Heart right ventricle (tissue), 16 donors: Measurements from ENCODE around the gene TEX2. TPM values are rescaled to one million over a fixed set of nuclear protein-coding genes. Genes with fewer than 3 reads are reported as not detected.

Source experiments
- ATAC-seq, 8 donors: fragments of 200-7000 bp; cut with Tn5 transposase; one replicate each; pipeline ENCODE4 v1.9.1; 2020; ENCODE audit warnings: mild to moderate bottlenecking in 8 of 8, moderate library complexity in 8 of 8, moderate number of reproducible peaks in 1 of 8
- DNase-seq, 2 donors: peaks; one replicate each; pipeline ENCODE4 v3.0.0-alpha.2; 2020
- H3K27ac ChIP-seq, 10 donors: fragments of 200-600 bp; sonication (generic) in 2 of 10; one replicate each; pipeline versions ENCODE4 v1.5.0 to v1.8.0; 2020 to 2022; ENCODE audit warnings: mild to moderate bottlenecking in 3 of 10
- H3K27me3 ChIP-seq, 7 donors: fragments of 200-600 bp; one replicate each; pipeline ENCODE4 v1.8.0; 2021 to 2022; ENCODE audit warnings: mild to moderate bottlenecking in 2 of 7
- H3K36me3 ChIP-seq, 9 donors: fragments of 200-600 bp; sonication (generic) in 1 of 9; one replicate each; pipeline versions ENCODE4 v1.5.0 to v1.8.0; 2020 to 2022; ENCODE audit warnings: mild to moderate bottlenecking in 2 of 9
- H3K4me1 ChIP-seq, 9 donors: fragments of 200-600 bp; sonication (generic) in 1 of 9; one replicate each; pipeline versions ENCODE4 v1.5.0 to v1.8.0; 2020 to 2022; ENCODE audit warnings: mild to moderate bottlenecking in 4 of 9
- H3K4me3 ChIP-seq, 10 donors: fragments of 200-600 bp; sonication (generic) in 2 of 10; one replicate each; pipeline versions ENCODE4 v1.5.0 to v1.8.0; 2020 to 2022; ENCODE audit warnings: mild to moderate bottlenecking in 7 of 10, moderate library complexity in 2 of 10
- H3K9me3 ChIP-seq, 11 donors: fragments of 200-600 bp in 10 of 11; sonication (generic) in 2 of 11; one replicate each; pipeline versions ENCODE4 v1.5.0 to v1.8.0; 2013 to 2022; ENCODE audit warnings: mild to moderate bottlenecking in 2 of 11, control low read depth in 1 of 11, moderate library complexity in 1 of 11
- WGBS, 2 donors: extraction: QIAGEN DNeasy Blood & Tissue Kit; methylation state at CpG; one replicate each; pipeline ENCODE4 v1.1.7; 2013; ENCODE audit warnings: inconsistent platforms in 1 of 2; 5-methylcytosine and 5-hydroxymethylcytosine counted together
- intact Hi-C, 10 donors: fragments of 100-400 bp; cut with DNase I; formaldehyde crosslinking; loops; one replicate each; pipeline versions ENCODE4 v1.11.1 to v1.14.2; 2022
- polyA plus RNA-seq, 2 donors: library from polyadenylated mRNA; stranded (reverse); fragments of 200-250 nt; gene quantifications; one replicate each; pipeline ENCODE4 v1.2.3, GENCODE V29; 2013
- total RNA-seq, 10 donors: library from RNA; stranded (reverse); fragmentation: NEBNext Ultra II Directional in 3 of 10; extraction: Animal tissue kit (Norgen Biotek cat#: 25700) in 3 of 10; gene quantifications; one replicate each; pipeline versions ENCODE4 v1.2.1 to v1.2.4, GENCODE V29; 2021 to 2023
- TF ChIP-seq, protein P1 (sequence below), 9 donors: fragments of 200-600 bp; sonication (generic) in 2 of 9; IDR thresholded peaks; one replicate each; pipeline versions ENCODE4 v1.5.0 to v1.8.0; 2021 to 2022; ENCODE audit warnings: antibody characterized with exemption in 9 of 9, mild to moderate bottlenecking in 5 of 9, moderate library complexity in 1 of 9
- donor health status: Arrhythmogenic right ventricular cardiomyopathy.
- donor health status: ischemic (EF 13 %, LVEDD 7.1; RV severe dilation, severe dysfunction).
- donor health status: healthy with polysubstance abuse.
- donor health status: DM: no; HTN: yes; CAD: no.
- donor health status: DM: no; HTN: no; CAD: no.
- donor health status: ischemic (EF 25% LVEDD 6.9; RV normal size, moderate dysfunction).
- donor health status: ischemic (EF 25% LVEDD 5.7; RV mildly dilated, moderate dysfunction).
- donor health status: healthy.
- donor health status: DM: yes; HTN: yes; CAD: no.
- donor health status: Ischemic cardiomyopathy.
- donor health status: ischemic (EF 35%, LVEDD 5.7; RV mildly dilated, moderate dysfunction).
- donor health status: nonischemic (EF 11% LVEDD 7.7; RV severe dilation, severe dysfunction).
- donor health status: DM: yes; HTN: yes; CAD: no.
- donor health status: PGD.
- donor health status: ischemic (EF 29% LVEDD 5.4; RV normal size, mild dysfunction).
- donor health status: nonischemic (EF 23%, LVEDD 6.1; RV moderate dilation, normal function).

Gene TEX2
- total and polyA plus RNA-seq, 12 donors, result 15.9 to 60.5 (median 54.5) TPM

GRCh38 chr17:64160378-64160777, 102.7 kb downstream of the TEX2 start:
- H3K9me3 ChIP-seq, result no peaks in the 10 kb centered on the region
- peaks cover 0 to 37% (median 8%) of the 10 kb centered on the region in 9 donors for H3K36me3 ChIP-seq
- ATAC-seq, result no peak
- H3K27ac ChIP-seq, result peak overlapping the region in 1 of 10 donors; percentile 92
- WGBS, 2 donors, result 95 to 99% methylated on average over 4 of the region's 4 CpGs
- TF ChIP-seq, protein P1, sequence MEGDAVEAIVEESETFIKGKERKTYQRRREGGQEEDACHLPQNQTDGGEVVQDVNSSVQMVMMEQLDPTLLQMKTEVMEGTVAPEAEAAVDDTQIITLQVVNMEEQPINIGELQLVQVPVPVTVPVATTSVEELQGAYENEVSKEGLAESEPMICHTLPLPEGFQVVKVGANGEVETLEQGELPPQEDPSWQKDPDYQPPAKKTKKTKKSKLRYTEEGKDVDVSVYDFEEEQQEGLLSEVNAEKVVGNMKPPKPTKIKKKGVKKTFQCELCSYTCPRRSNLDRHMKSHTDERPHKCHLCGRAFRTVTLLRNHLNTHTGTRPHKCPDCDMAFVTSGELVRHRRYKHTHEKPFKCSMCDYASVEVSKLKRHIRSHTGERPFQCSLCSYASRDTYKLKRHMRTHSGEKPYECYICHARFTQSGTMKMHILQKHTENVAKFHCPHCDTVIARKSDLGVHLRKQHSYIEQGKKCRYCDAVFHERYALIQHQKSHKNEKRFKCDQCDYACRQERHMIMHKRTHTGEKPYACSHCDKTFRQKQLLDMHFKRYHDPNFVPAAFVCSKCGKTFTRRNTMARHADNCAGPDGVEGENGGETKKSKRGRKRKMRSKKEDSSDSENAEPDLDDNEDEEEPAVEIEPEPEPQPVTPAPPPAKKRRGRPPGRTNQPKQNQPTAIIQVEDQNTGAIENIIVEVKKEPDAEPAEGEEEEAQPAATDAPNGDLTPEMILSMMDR (IDR thresholded peaks at IDR 0.05), result no peak
- H3K4me3 ChIP-seq, result no peak overlapping the region
- peaks cover 19 to 56% (median 50%) of the 10 kb centered on the region in 9 donors for H3K4me1 ChIP-seq
- DNase-seq, result no peak
- H3K27me3 ChIP-seq, result no peaks in the 10 kb centered on the region
- intact Hi-C loops, result no loop called here

DNA sequence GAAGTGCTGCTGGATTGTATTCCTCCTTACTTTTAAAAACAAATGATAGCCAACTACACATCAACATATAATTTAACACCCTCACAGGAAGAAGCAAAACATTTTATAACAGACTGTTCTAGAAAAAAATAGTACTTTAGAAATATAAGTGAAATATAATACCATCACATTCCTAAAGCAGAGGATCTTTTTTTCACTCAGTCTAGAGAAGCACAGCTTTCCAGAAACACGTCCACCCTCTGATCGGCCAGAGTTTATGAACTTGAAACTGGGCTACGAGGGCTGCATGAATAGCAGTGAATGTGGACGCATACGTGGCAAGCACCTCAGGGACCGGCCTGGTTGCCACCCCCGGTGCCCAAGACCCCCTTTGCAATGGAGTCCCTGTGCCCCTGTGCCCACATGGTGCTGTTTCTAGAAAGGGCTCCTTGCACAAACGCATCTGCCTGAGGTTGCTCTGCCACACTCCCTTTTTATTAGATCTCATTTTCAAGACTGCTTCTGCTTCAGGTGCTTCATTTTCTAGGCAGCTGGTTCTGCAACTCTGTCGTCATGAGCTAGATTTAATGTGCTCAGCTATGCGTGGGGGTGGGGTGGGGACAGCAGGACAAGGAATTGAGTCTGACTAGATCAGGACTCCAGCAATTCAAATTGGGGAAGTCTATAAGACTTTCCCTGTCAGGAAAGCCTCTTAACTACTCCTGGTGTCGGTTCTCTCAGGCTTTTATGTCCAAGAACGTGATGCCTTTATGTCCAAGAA, 104.0 kb downstream of the TEX2 start:
- Histone ChIP-seq H3K27me3 (no peaks in the 10 kb centered on the region), H3K9me3 (no peaks in the 10 kb centered on the region), H3K4me3 (no peak overlapping the region), H3K4me1 (peaks cover 31 to 59% (median 53%) of the 10 kb centered on the region in 9 donors), H3K27ac (peak overlapping the region in 8 of 10 donors; percentile 10 to 95 (median 66)), H3K36me3 (peaks cover 0 to 35% (median 6%) of the 10 kb centered on the region in 9 donors)
- ATAC-seq, result no peak
- TF ChIP-seq, protein P1 (IDR thresholded peaks at IDR 0.05), result no peak
- 77 to 80% methylated on average over 12 of the region's 12 CpGs for WGBS, 2 donors
- no peak for DNase-seq
- intact Hi-C loops, result loop anchor here in 4 of 10 donors (5.0 to 10.0 kb wide), 4 partner anchors 56 to 118 kb away; partner anchors contain the start of gene TEX2 (in 3 of the 4)

- ATAC-seq, result no peak
- 58 to 67% methylated on average over 7 of the region's 7 CpGs for WGBS, 2 donors
- intact Hi-C loops, result loop anchor here in 4 of 10 donors (5.0 to 10.0 kb wide), 4 partner anchors 56 to 119 kb away; partner anchors contain the start of gene TEX2 (in 3 of the 4)
- H3K9me3 ChIP-seq, result no peaks in the 10 kb centered on the region
- H3K4me3 ChIP-seq, result no peak overlapping the region
- H3K27me3 ChIP-seq, result no peaks in the 10 kb centered on the region
- H3K27ac ChIP-seq, result peak overlapping the region in 8 of 10 donors; percentile 10 to 95 (median 92)
- H3K36me3 ChIP-seq, result peaks cover 0 to 35% (median 6%) of the 10 kb centered on the region in 9 donors
- DNase-seq, result no peak
- peaks cover 34 to 65% (median 59%) of the 10 kb centered on the region in 9 donors for H3K4me1 ChIP-seq
- TF ChIP-seq, protein P1 (IDR thresholded peaks at IDR 0.05), result no peak
Observed at GRCh38 chr17:64158406-64158805, 104.7 kb downstream of the TEX2 start.

GRCh38 chr17:64157669-64158180, 105.3 kb downstream of the TEX2 start:
- peaks cover 0 to 32% (median 6%) of the 10 kb centered on the region in 9 donors for H3K36me3 ChIP-seq
- H3K9me3 ChIP-seq, result no peaks in the 10 kb centered on the region
- no peak overlapping the region for H3K4me3 ChIP-seq
- H3K4me1 ChIP-seq, result peaks cover 34 to 71% (median 66%) of the 10 kb centered on the region in 9 donors
- intact Hi-C loops, result loop anchor here in 5 of 10 donors (2.0 to 10.0 kb wide), 5 partner anchors 57 to 120 kb away; partner anchors contain the start of gene TEX2 (in 4 of the 5)
- DNase-seq (no peak), ATAC-seq (no peak)
- WGBS, 2 donors, result 89 to 93% methylated on average over 2 of the region's 2 CpGs
- peak overlapping the region in 9 of 10 donors; percentile 86 to 96 (median 92) for H3K27ac ChIP-seq
- TF ChIP-seq, protein P1 (IDR thresholded peaks at IDR 0.05), result no peak
- no peaks in the 10 kb centered on the region for H3K27me3 ChIP-seq
